ENCODE data around the gene CTR9. TPM values are rescaled to one million over a fixed set of nuclear protein-coding genes. Genes with fewer than 3 reads are reported as not detected.

CTR9 gene
- total and polyA plus RNA-seq, 2 of the 13 experiments (the other 11 are each of a cell fraction or from before 2014, with no cell fraction given), result 6.6 to 22.1 TPM

GRCh38 chr11:10808235-10808552 lies 57.1 kb downstream of the CTR9 start (continued):
- TF ChIP-seq ZNF687 (CRISPR knock-in tag; IDR thresholded peaks at IDR 0.05) (peak; percentile 35; the same call in 1 of the 2 replicates), ZNF335 (CRISPR knock-in tag; IDR thresholded peaks at IDR 0.05) (no peak), ZNF7 (CRISPR knock-in tag; IDR thresholded peaks at IDR 0.05) (no peak), SUZ12 (IDR thresholded peaks at IDR 0.05; ENCODE audit: low read depth, low read length) (no peak), REPIN1 (CRISPR knock-in tag; IDR thresholded peaks at IDR 0.05; ENCODE audit: borderline replicate concordance, low read depth) (no peak), ZNF30 (CRISPR knock-in tag; IDR thresholded peaks at IDR 0.05) (no peak), MBD4 (IDR thresholded peaks at IDR 0.05; ENCODE audit: borderline replicate concordance, low read length) (no peak), ZNF33B (CRISPR knock-in tag; IDR thresholded peaks at IDR 0.05) (0 out of 2 replicates have a peak, but pooled peaks have one; percentile 14), ZNF235 (CRISPR knock-in tag; IDR thresholded peaks at IDR 0.05; ENCODE audit: borderline replicate concordance) (0 out of 2 replicates have a peak, but pooled peaks have one; percentile 65), IRX3 (CRISPR knock-in tag; IDR thresholded peaks at IDR 0.05; ENCODE audit: borderline replicate concordance, low read depth) (no peak), ZNF333 (CRISPR knock-in tag; IDR thresholded peaks at IDR 0.05; ENCODE audit: borderline replicate concordance) (0 out of 2 replicates have a peak, but pooled peaks have one; percentile 69), MED1 (CRISPR knock-in tag; IDR thresholded peaks at IDR 0.05) (no peak), ZNF749 (CRISPR knock-in tag; IDR thresholded peaks at IDR 0.05; ENCODE audit: borderline replicate concordance) (no peak; the same call in 1 of the 2 replicates)

Data from HepG2 (cell line).